ENCODE data around the gene RPTN.

Gene RPTN

DNA sequence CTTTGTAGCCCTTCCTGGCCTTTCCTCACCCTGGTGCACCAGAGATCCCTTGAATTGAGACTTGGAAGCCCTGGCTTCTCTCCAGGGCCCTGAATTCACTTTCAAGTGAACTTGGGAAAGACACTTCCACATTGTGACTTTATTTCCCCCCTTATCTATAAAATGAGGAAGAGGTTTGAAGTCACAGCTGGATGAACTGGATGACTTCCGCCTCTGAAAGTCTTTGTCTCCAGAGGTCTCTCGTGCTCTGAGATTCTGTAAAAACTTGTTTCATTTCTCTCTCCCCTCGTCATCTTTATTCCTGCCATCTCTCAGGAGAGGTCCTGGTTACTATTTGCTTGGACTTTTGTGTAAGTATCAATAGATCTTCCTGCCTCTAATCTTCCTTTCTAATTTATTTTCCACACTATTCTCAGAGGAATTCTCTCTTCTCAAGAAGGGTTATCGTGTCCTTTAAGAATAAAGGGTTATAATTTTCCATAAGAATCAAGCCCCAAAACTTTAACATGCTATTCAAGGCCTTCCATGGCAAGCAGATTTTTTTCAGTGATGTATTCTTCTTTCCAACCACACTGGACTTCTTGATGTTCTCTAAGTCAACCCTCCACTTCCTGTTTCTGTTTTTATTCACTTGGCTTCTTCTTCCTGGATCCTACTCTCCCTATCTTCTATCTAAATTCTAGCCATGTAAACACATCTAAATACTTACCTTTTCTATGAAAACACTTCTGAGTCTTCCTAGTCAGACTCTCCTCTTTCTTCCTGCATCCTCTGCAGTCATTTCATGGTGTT, 6.5 kb upstream of the RPTN start:
- Histone ChIP-seq H3K4me1 (ENCODE audit: insufficient read depth, low read length, poor library complexity, severe bottlenecking) (peaks cover 38% of the 10 kb centered on the region), H3K79me2 (ENCODE audit: insufficient read depth, low read length) (no peaks in the 10 kb centered on the region), H3K9me3 (ENCODE audit: insufficient read depth, low read depth, low read length) (no peaks in the 10 kb centered on the region), H3K4me2 (ENCODE audit: low read depth, low read length, poor library complexity, severe bottlenecking) (peak overlapping the region; percentile 38), H3K9me2 (replicated peaks; ENCODE audit: low read depth, low read length) (no peaks in the 10 kb centered on the region), H3K27me3 (ENCODE audit: insufficient read depth, low read length, poor library complexity, severe bottlenecking) (no peaks in the 10 kb centered on the region), H4K20me1 (ENCODE audit: insufficient read depth, low read length, poor library complexity, severe bottlenecking) (no peaks in the 10 kb centered on the region), H2AFZ (ENCODE audit: low read length) (peak overlapping the region; percentile 87), H3F3A (ENCODE audit: low read depth) (no peaks in the 10 kb centered on the region), H3K36me3 (ENCODE audit: insufficient read depth, low read length) (no peaks in the 10 kb centered on the region), H3K4me3 (ENCODE audit: low read length, poor library complexity, severe bottlenecking) (peak overlapping the region; percentile 11), H3K9ac (ENCODE audit: low read depth, low read length, poor library complexity, severe bottlenecking) (peak overlapping the region; percentile 4)
- no peak for TF ChIP-seq EZH2phosphoT487 (IDR thresholded peaks at IDR 0.05; ENCODE audit: borderline replicate concordance)
- TF ChIP-seq, protein P1, sequence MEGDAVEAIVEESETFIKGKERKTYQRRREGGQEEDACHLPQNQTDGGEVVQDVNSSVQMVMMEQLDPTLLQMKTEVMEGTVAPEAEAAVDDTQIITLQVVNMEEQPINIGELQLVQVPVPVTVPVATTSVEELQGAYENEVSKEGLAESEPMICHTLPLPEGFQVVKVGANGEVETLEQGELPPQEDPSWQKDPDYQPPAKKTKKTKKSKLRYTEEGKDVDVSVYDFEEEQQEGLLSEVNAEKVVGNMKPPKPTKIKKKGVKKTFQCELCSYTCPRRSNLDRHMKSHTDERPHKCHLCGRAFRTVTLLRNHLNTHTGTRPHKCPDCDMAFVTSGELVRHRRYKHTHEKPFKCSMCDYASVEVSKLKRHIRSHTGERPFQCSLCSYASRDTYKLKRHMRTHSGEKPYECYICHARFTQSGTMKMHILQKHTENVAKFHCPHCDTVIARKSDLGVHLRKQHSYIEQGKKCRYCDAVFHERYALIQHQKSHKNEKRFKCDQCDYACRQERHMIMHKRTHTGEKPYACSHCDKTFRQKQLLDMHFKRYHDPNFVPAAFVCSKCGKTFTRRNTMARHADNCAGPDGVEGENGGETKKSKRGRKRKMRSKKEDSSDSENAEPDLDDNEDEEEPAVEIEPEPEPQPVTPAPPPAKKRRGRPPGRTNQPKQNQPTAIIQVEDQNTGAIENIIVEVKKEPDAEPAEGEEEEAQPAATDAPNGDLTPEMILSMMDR (conservative IDR thresholded peaks at IDR 0.05; ENCODE audit: low read length), result no peak

DNA sequence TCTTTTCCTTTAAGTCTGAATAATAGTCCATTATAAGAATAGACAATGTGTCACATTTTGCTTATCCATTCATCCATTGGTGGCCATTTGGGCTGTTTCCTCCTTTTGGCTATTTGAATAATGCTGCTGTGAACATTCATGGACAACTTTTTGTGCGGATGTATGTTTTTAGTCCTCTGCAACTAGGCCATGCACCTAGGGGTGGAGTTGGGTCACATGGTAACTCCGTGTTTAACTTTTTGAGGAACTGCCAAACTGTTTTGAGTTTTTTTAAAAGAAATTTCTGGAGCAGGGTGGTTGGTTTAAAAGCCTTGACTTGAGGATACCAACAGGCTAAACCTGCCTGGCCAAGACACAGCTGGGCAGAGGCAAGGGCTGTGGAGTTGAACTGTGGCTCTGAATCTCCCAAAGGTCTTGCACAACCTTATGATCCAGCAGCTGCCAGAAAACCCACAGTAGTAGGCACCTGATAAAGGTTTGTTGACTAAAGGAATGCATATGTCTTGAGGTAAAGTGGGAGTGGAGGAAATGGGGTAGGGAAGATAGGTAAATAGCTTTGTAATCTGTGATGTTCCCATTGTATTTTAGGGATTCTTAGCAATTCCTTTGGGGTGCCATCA, 5.6 kb upstream of the RPTN start:
- H4K20me1 ChIP-seq (ENCODE audit: insufficient read depth, low read length, poor library complexity, severe bottlenecking), result no peaks in the 10 kb centered on the region
- H3K9ac ChIP-seq (ENCODE audit: low read depth, low read length, poor library complexity, severe bottlenecking), result no peak overlapping the region
- no peaks in the 10 kb centered on the region for H3F3A ChIP-seq (ENCODE audit: low read depth)
- no peak overlapping the region for H3K4me2 ChIP-seq (ENCODE audit: low read depth, low read length, poor library complexity, severe bottlenecking)
- H2AFZ ChIP-seq (ENCODE audit: low read length), result peak overlapping the region; percentile 87; the same call in 1 of the 2 replicates
- no peaks in the 10 kb centered on the region for H3K9me3 ChIP-seq (ENCODE audit: insufficient read depth, low read depth, low read length)
- H3K4me1 ChIP-seq (ENCODE audit: insufficient read depth, low read length, poor library complexity, severe bottlenecking), result peaks cover 38% of the 10 kb centered on the region
- no peaks in the 10 kb centered on the region for H3K36me3 ChIP-seq (ENCODE audit: insufficient read depth, low read length)
- H3K79me2 ChIP-seq (ENCODE audit: insufficient read depth, low read length), result no peaks in the 10 kb centered on the region
- no peaks in the 10 kb centered on the region for H3K9me2 ChIP-seq (replicated peaks; ENCODE audit: low read depth, low read length)
- no peaks in the 10 kb centered on the region for H3K27me3 ChIP-seq (ENCODE audit: insufficient read depth, low read length, poor library complexity, severe bottlenecking)
- H3K4me3 ChIP-seq (ENCODE audit: low read length, poor library complexity, severe bottlenecking), result no peak overlapping the region
- no peak for TF ChIP-seq EZH2phosphoT487 (IDR thresholded peaks at IDR 0.05; ENCODE audit: borderline replicate concordance)
- TF ChIP-seq, protein P1 (conservative IDR thresholded peaks at IDR 0.05; ENCODE audit: low read length), result no peak

DNA sequence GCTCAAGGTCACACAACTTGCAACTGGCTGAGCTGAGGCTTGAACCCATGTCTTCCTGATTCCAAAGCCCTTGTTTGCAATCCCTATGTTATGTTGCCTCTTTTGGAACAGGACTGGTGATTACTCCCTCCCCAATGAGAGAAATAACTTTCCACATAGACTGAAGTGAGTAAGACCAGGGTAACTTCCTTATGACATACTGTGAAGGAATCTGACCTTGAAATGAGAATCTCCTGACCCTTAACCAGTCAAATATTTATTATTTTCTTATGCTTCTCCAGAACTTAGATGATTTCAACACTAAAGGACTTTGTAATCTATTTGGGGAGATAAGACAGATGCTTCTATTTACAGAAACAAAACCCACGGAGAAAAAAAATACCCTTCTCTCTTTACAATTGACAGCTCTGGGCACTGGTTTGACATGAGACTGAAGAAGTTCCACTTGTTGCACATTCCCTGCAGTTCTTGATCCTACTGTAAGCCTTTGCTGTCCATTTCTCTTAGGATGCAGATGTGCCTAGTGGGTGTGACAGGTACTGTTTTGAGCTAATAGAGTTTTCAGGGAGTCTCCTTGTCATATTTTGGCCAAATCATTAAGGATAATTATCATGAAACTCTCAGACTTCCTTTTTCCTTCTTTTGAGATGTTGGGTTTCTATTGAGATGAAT, 3.9 kb upstream of the RPTN start:
- Histone ChIP-seq H4K20me1 (ENCODE audit: insufficient read depth, low read length, poor library complexity, severe bottlenecking) (no peaks in the 10 kb centered on the region), H3K27me3 (ENCODE audit: insufficient read depth, low read length, poor library complexity, severe bottlenecking) (no peaks in the 10 kb centered on the region), H3K4me1 (ENCODE audit: insufficient read depth, low read length, poor library complexity, severe bottlenecking) (peaks cover 37% of the 10 kb centered on the region), H3K9me3 (ENCODE audit: insufficient read depth, low read depth, low read length) (no peaks in the 10 kb centered on the region), H3K36me3 (ENCODE audit: insufficient read depth, low read length) (no peaks in the 10 kb centered on the region), H3F3A (ENCODE audit: low read depth) (no peaks in the 10 kb centered on the region), H3K4me3 (ENCODE audit: low read length, poor library complexity, severe bottlenecking) (no peak overlapping the region), H3K9ac (ENCODE audit: low read depth, low read length, poor library complexity, severe bottlenecking) (no peak overlapping the region), H2AFZ (ENCODE audit: low read length) (no peak overlapping the region), H3K4me2 (ENCODE audit: low read depth, low read length, poor library complexity, severe bottlenecking) (no peak overlapping the region), H3K79me2 (ENCODE audit: insufficient read depth, low read length) (no peaks in the 10 kb centered on the region), H3K9me2 (replicated peaks; ENCODE audit: low read depth, low read length) (no peaks in the 10 kb centered on the region)
- no peak for TF ChIP-seq EZH2phosphoT487 (IDR thresholded peaks at IDR 0.05; ENCODE audit: borderline replicate concordance)
- TF ChIP-seq, protein P1 (conservative IDR thresholded peaks at IDR 0.05; ENCODE audit: low read length), result no peak
